Loucy (cell line): ENCODE measurements around the gene STIL.

Source experiments
- H2AFZ ChIP-seq: fragments of 200-600 bp; sonication (generic); 2 replicates; pipeline ENCODE4 v1.6.0; 2016; ENCODE audit warnings: antibody characterized with exemption, mild to moderate bottlenecking, low read length, moderate library complexity
- H3F3A ChIP-seq: fragments of 200-600 bp; 2 replicates; pipeline ENCODE4 v1.6.0; 2016; ENCODE audit warnings: antibody characterized with exemption, low read depth, mild to moderate bottlenecking
- H3K27me3 ChIP-seq: fragments of 200-600 bp; sonication (generic); 2 replicates; pipeline ENCODE4 v1.6.1; 2014; ENCODE audit warnings: low read length, mild to moderate bottlenecking; ENCODE audit not compliant: insufficient read depth, poor library complexity, severe bottlenecking
- H3K36me3 ChIP-seq: fragments of 200-600 bp; sonication (generic); 2 replicates; pipeline ENCODE4 v1.6.1; 2016; ENCODE audit warnings: low read length; ENCODE audit not compliant: insufficient read depth
- H3K4me1 ChIP-seq: fragments of 200-600 bp; sonication (generic); 2 replicates; pipeline ENCODE4 v1.5.1; 2014; ENCODE audit warnings: low read length, mild to moderate bottlenecking; ENCODE audit not compliant: insufficient read depth, poor library complexity, severe bottlenecking
- H3K4me2 ChIP-seq: fragments of 200-600 bp; sonication (generic); 2 replicates; pipeline ENCODE4 v1.6.0; 2014; ENCODE audit warnings: antibody characterized with exemption, low read length, low read depth, mild to moderate bottlenecking; ENCODE audit not compliant: poor library complexity, severe bottlenecking
- H3K4me3 ChIP-seq: fragments of 200-600 bp; sonication (generic); 2 replicates; pipeline ENCODE4 v1.5.1; 2014; ENCODE audit warnings: low read length, mild to moderate bottlenecking, mixed read lengths; ENCODE audit not compliant: poor library complexity, severe bottlenecking
- H3K79me2 ChIP-seq: fragments of 200-600 bp; sonication (generic); 2 replicates; pipeline ENCODE4 v1.6.1; 2014; ENCODE audit warnings: low read length; ENCODE audit not compliant: insufficient read depth
- H3K9ac ChIP-seq: fragments of 200-600 bp; sonication (generic); 2 replicates; pipeline ENCODE4 v1.6.0; 2014; ENCODE audit warnings: mild to moderate bottlenecking, low read depth, low read length, moderate library complexity; ENCODE audit not compliant: poor library complexity, severe bottlenecking
- H3K9me2 ChIP-seq: fragments of 200-600 bp; sonication (generic); replicated peaks from 2 replicates; pipeline ENCODE4 v1.6.1; 2016; ENCODE audit warnings: low read depth, low read length, mixed read lengths
- H3K9me3 ChIP-seq: fragments of 200-600 bp; sonication (generic); 2 replicates; pipeline ENCODE4 v1.6.1; 2014; ENCODE audit warnings: mild to moderate bottlenecking, antibody characterized with exemption, low read length, low read depth; ENCODE audit not compliant: insufficient read depth
- H4K20me1 ChIP-seq: fragments of 200-600 bp; sonication (generic); 2 replicates; pipeline ENCODE4 v1.6.0; 2014; ENCODE audit warnings: antibody characterized with exemption, low read length, mild to moderate bottlenecking; ENCODE audit not compliant: insufficient read depth, poor library complexity, severe bottlenecking
- CTCF ChIP-seq: fragments of 200-600 bp; sonication (generic); conservative IDR thresholded peaks from 2 replicates; pipeline ENCODE4 v1.5.1; 2014; ENCODE audit warnings: mild to moderate bottlenecking, antibody characterized with exemption, low read length
- EZH2phosphoT487 ChIP-seq: fragments of 200-600 bp; IDR thresholded peaks from 2 replicates; pipeline ENCODE4 v1.6.1; 2018; ENCODE audit warnings: antibody characterized with exemption, mild to moderate bottlenecking, moderate library complexity, borderline replicate concordance

STIL gene

GRCh38 chr1:47210666-47211065 lies 103.3 kb downstream of the STIL start:
- TF ChIP-seq CTCF, result no peak
- H3K27me3 ChIP-seq, result no peaks in the 10 kb centered on the region

GRCh38 chr1:47209725-47210325 lies 104.1 kb downstream of the STIL start:
- no peaks in the 10 kb centered on the region for H3K9me3 ChIP-seq
- no peak for TF ChIP-seq EZH2phosphoT487
- H3K4me2 ChIP-seq, result no peak overlapping the region
- no peak overlapping the region for H3K4me3 ChIP-seq
- no peaks in the 10 kb centered on the region for H3K27me3 ChIP-seq
- no peaks in the 10 kb centered on the region for H3K9me2 ChIP-seq
- no peaks in the 10 kb centered on the region for H3K36me3 ChIP-seq
- no peaks in the 10 kb centered on the region for H3K79me2 ChIP-seq
- H4K20me1 ChIP-seq, result no peaks in the 10 kb centered on the region
- H3K9ac ChIP-seq, result no peak overlapping the region
- no peak overlapping the region for H2AFZ ChIP-seq
- no peaks in the 10 kb centered on the region for H3F3A ChIP-seq
- no peaks in the 10 kb centered on the region for H3K4me1 ChIP-seq

More at GRCh38 chr1:47210666-47211065, 103.3 kb downstream of the STIL start:
- H3K79me2 ChIP-seq, result no peaks in the 10 kb centered on the region
- H3K4me3 ChIP-seq, result no peak overlapping the region
- no peaks in the 10 kb centered on the region for H3K9me2 ChIP-seq
- H3K36me3 ChIP-seq, result no peaks in the 10 kb centered on the region
- H3F3A ChIP-seq, result no peaks in the 10 kb centered on the region
- H3K4me2 ChIP-seq, result no peak overlapping the region
- no peak overlapping the region for H3K9ac ChIP-seq
- no peak overlapping the region for H2AFZ ChIP-seq
- no peaks in the 10 kb centered on the region for H4K20me1 ChIP-seq
- no peaks in the 10 kb centered on the region for H3K4me1 ChIP-seq
- no peaks in the 10 kb centered on the region for H3K9me3 ChIP-seq

- TF ChIP-seq CTCF, result no peak
- no peak for TF ChIP-seq EZH2phosphoT487
- H3F3A ChIP-seq, result no peaks in the 10 kb centered on the region
- H3K9me3 ChIP-seq, result no peaks in the 10 kb centered on the region
- no peak overlapping the region for H2AFZ ChIP-seq
- H3K79me2 ChIP-seq, result no peaks in the 10 kb centered on the region
- H3K4me2 ChIP-seq, result no peak overlapping the region
- no peak overlapping the region for H3K4me3 ChIP-seq
- H3K36me3 ChIP-seq, result no peaks in the 10 kb centered on the region
- H3K4me1 ChIP-seq, result no peaks in the 10 kb centered on the region
- no peaks in the 10 kb centered on the region for H3K9me2 ChIP-seq
- H3K9ac ChIP-seq, result no peak overlapping the region
- no peaks in the 10 kb centered on the region for H3K27me3 ChIP-seq
- no peaks in the 10 kb centered on the region for H4K20me1 ChIP-seq
These were observed 104.9 kb downstream of the STIL start for GRCh38 chr1:47209091-47209490.

- H2AFZ ChIP-seq, result no peak overlapping the region
- H3K27me3 ChIP-seq, result no peaks in the 10 kb centered on the region
- no peak overlapping the region for H3K4me3 ChIP-seq
- no peaks in the 10 kb centered on the region for H3K9me3 ChIP-seq
- H3K9ac ChIP-seq, result no peak overlapping the region
- TF ChIP-seq CTCF (no peak), EZH2phosphoT487 (no peak)
- no peaks in the 10 kb centered on the region for H3K79me2 ChIP-seq
- no peak overlapping the region for H3K4me2 ChIP-seq
- no peaks in the 10 kb centered on the region for H3F3A ChIP-seq
- no peaks in the 10 kb centered on the region for H3K9me2 ChIP-seq
- H4K20me1 ChIP-seq, result no peaks in the 10 kb centered on the region
- H3K4me1 ChIP-seq, result peaks cover 3% of the 10 kb centered on the region
- no peaks in the 10 kb centered on the region for H3K36me3 ChIP-seq
These were observed 105.5 kb downstream of the STIL start for GRCh38 chr1:47208374-47208850.
